ACC112 (cell line): ENCODE data around the gene ECM1.

Source experiments
- H2AFZ ChIP-seq: fragments of 200-600 bp; sonication (generic); one replicate; pipeline ENCODE4 v1.6.0; 2017; ENCODE audit warnings: antibody characterized with exemption, low read length; ENCODE audit not compliant: unreplicated experiment
- H3K27ac ChIP-seq: fragments of 200-600 bp; sonication (generic); 2 replicates; pipeline ENCODE4 v1.5.1; 2014; ENCODE audit warnings: low read depth, mild to moderate bottlenecking, antibody characterized with exemption, low read length, moderate library complexity
- H3K27me3 ChIP-seq: fragments of 200-600 bp; sonication (generic); 2 replicates; pipeline ENCODE4 v1.6.1; 2014; ENCODE audit warnings: mild to moderate bottlenecking, antibody characterized with exemption, low read length, moderate library complexity, mixed read lengths; ENCODE audit not compliant: insufficient read depth
- H3K36me3 ChIP-seq: fragments of 200-600 bp; sonication (generic); 2 replicates; pipeline ENCODE4 v1.6.1; 2016; ENCODE audit warnings: mild to moderate bottlenecking, antibody characterized with exemption, low read length, moderate library complexity, mixed read lengths; ENCODE audit not compliant: insufficient read depth
- H3K4me1 ChIP-seq: fragments of 200-600 bp; sonication (generic); one replicate; pipeline ENCODE4 v1.6.1; 2016; ENCODE audit warnings: low read length, mixed read lengths; ENCODE audit not compliant: insufficient read depth, unreplicated experiment, control insufficient read depth
- H3K4me3 ChIP-seq: fragments of 200-600 bp; sonication (generic); 2 replicates; pipeline ENCODE4 v1.5.1; 2014; ENCODE audit warnings: mild to moderate bottlenecking, low read depth, low read length
- H3K79me2 ChIP-seq: fragments of 200-600 bp; sonication (generic); one replicate; pipeline ENCODE4 v1.6.0; 2016; ENCODE audit warnings: low read length; ENCODE audit not compliant: control insufficient read depth, unreplicated experiment, insufficient read depth

Gene ECM1

GRCh38 chr1:150511985-150512660 lies 4.2 kb downstream of the ECM1 start:
- no peak overlapping the region for H2AFZ ChIP-seq
- H3K27ac ChIP-seq: no peak overlapping the region
- H3K4me3 ChIP-seq: no peak overlapping the region
- H3K27me3 ChIP-seq: no peaks in the 10 kb centered on the region
- H3K36me3 ChIP-seq: no peaks in the 10 kb centered on the region; the same call in 1 of the 2 replicates
- peaks cover 31% of the 10 kb centered on the region for H3K4me1 ChIP-seq
- peaks cover 7% of the 10 kb centered on the region for H3K79me2 ChIP-seq

- H3K36me3 ChIP-seq: no peaks in the 10 kb centered on the region; the same call in 1 of the 2 replicates
- peaks cover 7% of the 10 kb centered on the region for H3K79me2 ChIP-seq
- H2AFZ ChIP-seq: no peak overlapping the region
- H3K27me3 ChIP-seq: no peaks in the 10 kb centered on the region
- peaks cover 27% of the 10 kb centered on the region for H3K4me1 ChIP-seq
- H3K27ac ChIP-seq: no peak overlapping the region
- H3K4me3 ChIP-seq: no peak overlapping the region
These were observed 4.9 kb downstream of the ECM1 start for GRCh38 chr1:150512846-150513245.

- H3K27ac ChIP-seq: no peak overlapping the region
- H3K4me3 ChIP-seq: no peak overlapping the region
- H3K4me1 ChIP-seq: peaks cover 22% of the 10 kb centered on the region
- no peaks in the 10 kb centered on the region; the same call in 1 of the 2 replicates for H3K36me3 ChIP-seq
- peaks cover 7% of the 10 kb centered on the region for H3K79me2 ChIP-seq
- no peak overlapping the region for H2AFZ ChIP-seq
- no peaks in the 10 kb centered on the region for H3K27me3 ChIP-seq
These were observed 5.5 kb downstream of the ECM1 start for GRCh38 chr1:150513351-150513791.

- no peaks in the 10 kb centered on the region; the same call in 1 of the 2 replicates for H3K36me3 ChIP-seq
- no peak overlapping the region for H3K4me3 ChIP-seq
- H3K27me3 ChIP-seq: no peaks in the 10 kb centered on the region
- no peak overlapping the region for H3K27ac ChIP-seq
- no peak overlapping the region for H2AFZ ChIP-seq
- H3K79me2 ChIP-seq: peaks cover under 1% of the 10 kb centered on the region
- peaks cover 14% of the 10 kb centered on the region for H3K4me1 ChIP-seq
These were observed 6.4 kb downstream of the ECM1 start for GRCh38 chr1:150514260-150514659.

GRCh38 chr1:150514913-150515327 lies 7.0 kb downstream of the ECM1 start:
- peak overlapping the region; percentile 72 for H3K4me3 ChIP-seq
- no peak overlapping the region for H3K27ac ChIP-seq
- no peaks in the 10 kb centered on the region for H3K79me2 ChIP-seq
- no peaks in the 10 kb centered on the region; the same call in 1 of the 2 replicates for H3K36me3 ChIP-seq
- peak overlapping the region; percentile 33 for H2AFZ ChIP-seq
- H3K27me3 ChIP-seq: no peaks in the 10 kb centered on the region
- H3K4me1 ChIP-seq: peaks cover 14% of the 10 kb centered on the region

GRCh38 chr1:150515328-150516049 lies 7.6 kb downstream of the ECM1 start, which contains the start of gene FALEC:
FALEC (plus strand) TSS chr1:150515752.
- Histone ChIP-seq H3K4me1 (peaks cover 14% of the 10 kb centered on the region), H2AFZ (peak within 1 kb of the TSS; percentile 70), H3K27ac (no peak within 1 kb of the TSS), H3K27me3 (no peaks in the 10 kb centered on the region), H3K79me2 (no peaks in the 10 kb centered on the region), H3K36me3 (no peaks in the 10 kb centered on the region; the same call in 1 of the 2 replicates), H3K4me3 (peak within 1 kb of the TSS; percentile 72)

- Histone ChIP-seq H3K4me1 (peaks cover 14% of the 10 kb centered on the region), H3K79me2 (no peaks in the 10 kb centered on the region), H2AFZ (peak overlapping the region; percentile 70), H3K27ac (no peak overlapping the region), H3K36me3 (no peaks in the 10 kb centered on the region; the same call in 1 of the 2 replicates), H3K27me3 (no peaks in the 10 kb centered on the region), H3K4me3 (peak overlapping the region; percentile 72)
These were observed 8.2 kb downstream of the ECM1 start for GRCh38 chr1:150516050-150516591.

GRCh38 chr1:150516616-150517015 lies 8.7 kb downstream of the ECM1 start:
- Histone ChIP-seq H3K79me2 (no peaks in the 10 kb centered on the region), H3K27ac (no peak overlapping the region), H3K4me3 (peak overlapping the region; percentile 72), H3K4me1 (peaks cover 14% of the 10 kb centered on the region), H3K36me3 (no peaks in the 10 kb centered on the region; the same call in 1 of the 2 replicates), H3K27me3 (no peaks in the 10 kb centered on the region), H2AFZ (peak overlapping the region; percentile 70)

- Histone ChIP-seq H3K4me1 (peaks cover 3% of the 10 kb centered on the region), H3K27ac (no peak overlapping the region), H3K79me2 (no peaks in the 10 kb centered on the region)
These were observed 13.5 kb downstream of the ECM1 start for GRCh38 chr1:150521196-150521968.

GRCh38 chr1:150525348-150525747 lies 17.4 kb downstream of the ECM1 start:
- no peak overlapping the region for H2AFZ ChIP-seq
- no peaks in the 10 kb centered on the region for H3K27me3 ChIP-seq
- no peaks in the 10 kb centered on the region for H3K36me3 ChIP-seq
- H3K79me2 ChIP-seq: no peaks in the 10 kb centered on the region
- H3K27ac ChIP-seq: no peak overlapping the region
- H3K4me3 ChIP-seq: no peak overlapping the region
- peaks cover 13% of the 10 kb centered on the region for H3K4me1 ChIP-seq

More at GRCh38 chr1:150521196-150521968, 13.5 kb downstream of the ECM1 start:
- Histone ChIP-seq H3K27me3 (no peaks in the 10 kb centered on the region), H2AFZ (no peak overlapping the region), H3K4me3 (no peak overlapping the region), H3K36me3 (no peaks in the 10 kb centered on the region)
